Stimulated activated CD8-positive, alpha-beta memory T cell treated with anti-CD3 and anti-CD28 coated beads, Interleukin-7, amount 100 ng/mL, for 48 hours (primary cell): ENCODE measurements around the gene TIMM8B.
"Not testable (repeated sequence)": the region's sequence is repeated elsewhere in the genome, so short reads cannot be mapped to it uniquely, and the experiment has no call there.

Experiments used
- DNase-seq, 2 donors: peaks; one replicate each; pipeline ENCODE4 v3.0.0-alpha.2; 2020; ENCODE audit warnings: low read depth in 1 of 2; ENCODE audit errors: extremely low read depth in 1 of 2

TIMM8B gene

DNA sequence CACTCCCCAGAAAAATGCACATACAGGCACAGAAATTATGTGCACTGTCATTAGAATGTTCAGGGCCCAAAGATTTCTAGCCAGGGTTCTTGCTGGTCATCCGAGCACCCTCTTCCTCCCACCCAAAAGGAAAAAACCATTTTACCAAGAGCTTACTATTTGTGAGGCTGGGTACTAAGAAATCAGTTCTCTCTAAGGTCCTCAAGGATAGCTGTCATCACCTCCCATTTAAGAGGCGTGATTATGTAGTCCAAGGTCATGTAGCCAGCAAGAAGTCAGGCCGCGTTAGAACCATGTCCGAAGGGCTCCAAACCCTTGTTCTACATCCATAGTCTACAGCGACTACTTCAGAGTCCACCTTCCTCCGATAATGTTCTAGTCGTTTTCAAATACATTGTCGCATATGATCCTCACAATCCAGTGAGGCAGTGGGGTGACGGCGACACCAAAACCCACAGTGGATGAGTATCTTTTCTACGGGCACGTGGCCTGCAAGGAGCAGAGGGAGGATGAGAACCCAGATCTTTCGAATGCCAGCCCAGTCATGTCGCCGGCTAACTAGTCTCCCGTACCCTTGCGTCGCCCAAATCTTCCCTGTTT lies 634 bp downstream of the TIMM8B start:
- DNase-seq: peak in 1 of 2 donors; percentile 22

DNA sequence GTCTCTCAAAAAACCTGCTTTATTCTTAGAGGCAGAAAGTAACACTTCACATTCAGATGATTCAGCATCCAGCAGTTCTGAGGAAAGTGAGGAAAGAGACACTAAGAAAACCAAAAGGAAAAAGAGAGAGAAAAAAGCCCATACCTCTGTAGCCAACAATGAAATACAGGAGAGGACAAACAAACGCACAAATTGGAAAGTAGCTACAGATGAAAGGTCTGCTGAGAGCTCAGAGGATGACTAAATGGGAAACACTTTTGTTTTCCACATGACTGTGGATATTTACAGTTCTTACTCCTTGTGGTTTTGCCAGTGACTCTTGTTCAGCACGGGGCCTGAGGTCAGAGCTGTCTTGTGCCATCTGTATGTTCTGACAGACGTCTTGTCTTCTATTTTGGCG lies 3.8 kb downstream of the TIMM8B start:
- no peak for DNase-seq

DNA sequence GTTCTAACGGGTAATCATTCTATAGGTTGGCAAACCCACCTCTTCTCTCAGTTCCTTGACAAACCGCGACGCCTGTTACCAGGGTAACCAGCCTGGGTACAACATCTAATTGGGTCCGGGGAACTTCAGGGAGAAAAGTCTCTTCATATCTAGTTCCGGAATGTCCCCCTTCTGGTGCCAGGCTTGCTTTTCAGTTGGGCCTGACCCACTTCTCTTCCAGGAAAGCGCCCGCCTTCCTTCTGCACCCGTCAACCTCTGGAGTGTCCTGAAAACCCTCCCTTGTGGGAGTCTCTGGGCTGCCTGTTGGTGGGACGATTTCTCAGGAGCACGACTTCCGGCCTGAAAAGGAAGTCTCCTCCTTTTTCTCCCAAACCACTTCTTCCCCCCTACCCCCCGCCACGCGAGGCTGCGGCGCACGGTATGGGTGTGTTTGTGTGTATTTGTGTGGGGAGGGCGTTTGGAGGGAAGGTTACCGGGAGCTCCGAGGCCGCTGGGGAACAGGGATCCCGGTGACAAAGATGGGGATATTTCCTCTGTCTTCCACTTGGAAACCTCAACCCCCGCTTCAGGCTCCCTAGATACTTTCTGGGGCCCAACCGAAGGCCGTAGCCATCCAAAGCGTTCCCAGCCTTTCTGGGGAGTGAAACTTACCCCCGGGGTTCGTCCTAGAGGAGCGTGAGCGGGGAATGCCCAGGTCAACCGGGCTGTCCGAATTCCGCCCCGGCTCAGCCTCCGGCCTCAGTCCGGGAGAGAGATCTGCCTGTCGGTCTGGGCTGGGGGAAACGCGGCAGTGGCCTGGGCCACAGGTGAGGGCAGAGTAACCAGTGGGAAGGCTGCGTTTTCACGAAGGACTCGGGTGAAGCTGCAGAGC lies 12.4 kb downstream of the TIMM8B start, which contains the start of the genes NKAPD1 and PIH1D2:
Gene NKAPD1 (plus strand): TSS at position 359 of the 871 bp plus-strand sequence. CDS start 1,276 bp downstream, outside the sequence.
Gene PIH1D2 (minus strand): TSS at position 77 of the 871 bp plus-strand sequence. CDS start 843 bp downstream, outside the sequence.
- DNase-seq: peak; percentile 49 to 64

GRCh38 chr11:112062923-112063322 lies 23.6 kb downstream of the TIMM8B start:
- no peak for DNase-seq

DNA sequence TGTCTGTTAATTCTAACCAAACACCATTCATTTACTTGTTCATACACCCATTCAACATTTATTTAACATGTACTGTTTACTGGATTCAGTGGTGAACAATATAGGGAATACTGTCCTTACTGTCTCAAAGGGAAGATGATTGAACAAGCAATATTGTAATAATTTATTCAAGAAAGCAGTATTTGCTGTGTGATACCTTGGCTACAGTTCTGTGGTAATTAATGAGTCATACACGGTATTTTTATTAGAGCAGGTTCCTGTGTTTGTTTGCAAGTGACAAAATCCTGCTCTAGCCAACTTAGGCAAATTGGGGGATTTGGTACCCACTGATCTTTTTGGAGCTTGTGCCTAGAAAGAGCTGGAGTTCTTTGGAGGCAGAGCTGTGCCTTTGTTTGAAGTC lies 28.5 kb downstream of the TIMM8B start:
- DNase-seq: no peak

DNA sequence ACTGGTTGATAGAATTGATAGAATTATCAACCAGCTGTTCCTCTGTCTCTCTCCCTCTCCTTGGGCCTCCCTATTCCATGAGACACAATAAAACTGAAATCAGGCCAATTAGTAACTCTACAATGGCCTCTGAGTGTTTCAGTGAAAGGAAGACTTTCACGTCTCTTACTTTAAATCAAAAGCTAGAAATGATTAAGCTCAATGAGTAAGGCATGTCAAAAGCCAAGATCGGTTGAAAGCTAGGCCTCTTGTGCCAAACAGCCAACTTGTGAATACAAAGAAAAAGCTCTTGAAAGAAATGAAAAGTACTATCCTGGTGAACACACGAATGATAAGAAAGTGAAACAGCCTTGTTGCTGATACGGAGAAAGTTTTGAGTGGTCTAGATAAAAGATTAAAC lies 29.4 kb downstream of the TIMM8B start:
- DNase-seq: no peak

GRCh38 chr11:112051768-112052167 lies 34.8 kb downstream of the TIMM8B start:
- DNase-seq: no peak

- DNase-seq: no peak
Observed at GRCh38 chr11:112050721-112051120, 35.8 kb downstream of the TIMM8B start.

DNA sequence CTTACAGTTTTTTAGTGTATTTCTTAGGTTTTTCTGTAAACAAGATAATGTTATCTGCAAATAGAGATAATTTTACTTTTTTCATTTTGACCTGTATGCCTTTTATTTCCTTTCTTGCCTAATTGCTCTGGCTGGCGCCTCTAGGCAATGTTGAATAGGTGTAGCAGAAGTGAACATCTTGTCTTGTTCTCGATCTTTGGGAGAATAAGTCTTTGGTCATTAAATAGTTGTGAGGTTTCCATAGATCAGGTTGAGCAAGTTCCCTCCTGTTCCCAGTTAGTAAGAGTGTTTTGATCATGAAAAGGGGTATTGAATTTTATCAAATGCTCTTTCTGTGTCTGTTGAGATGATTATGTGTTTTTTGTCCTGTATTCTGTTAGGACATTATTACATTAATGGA lies 36.8 kb downstream of the TIMM8B start:
- no peak for DNase-seq

DNA sequence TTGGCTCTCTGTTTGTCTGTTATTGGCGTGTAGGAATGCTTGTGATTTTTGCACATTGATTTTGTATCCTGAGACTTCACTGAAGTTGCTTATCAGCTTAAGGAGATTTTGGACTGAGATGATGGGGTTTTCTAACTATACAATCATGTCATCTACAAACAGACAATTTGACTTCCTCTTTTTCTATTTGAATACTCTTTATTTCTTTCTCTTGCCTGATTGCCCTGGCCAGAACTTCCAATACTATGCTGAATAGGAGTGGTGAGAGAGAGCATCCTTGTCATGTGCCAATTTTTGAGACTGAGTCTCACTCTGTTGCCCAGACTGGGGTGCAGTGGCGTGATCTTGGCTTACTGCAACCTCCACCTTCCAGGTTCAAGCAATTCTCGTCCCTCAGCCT lies 38.3 kb downstream of the TIMM8B start:
- DNase-seq: not testable (repeated sequence)

DNA sequence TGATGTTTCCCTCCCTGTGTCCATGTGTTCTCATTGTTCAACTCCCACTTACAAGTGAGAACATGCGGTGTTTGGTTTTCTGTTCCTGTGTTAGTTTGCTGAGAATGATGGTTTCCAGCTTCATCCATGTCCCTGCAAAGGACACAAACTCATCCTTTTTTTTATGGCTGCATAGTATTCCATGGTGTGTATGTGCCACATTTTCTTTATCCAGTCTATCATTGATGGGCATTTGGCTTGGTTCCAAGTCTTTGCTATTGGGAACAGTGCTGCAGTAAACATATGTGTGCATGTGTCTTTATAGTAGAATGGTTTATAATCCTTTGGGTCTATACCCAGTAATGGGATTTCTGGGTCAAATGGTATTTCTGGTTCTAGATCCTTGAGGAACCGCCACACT lies 39.9 kb downstream of the TIMM8B start:
- not testable (repeated sequence) for DNase-seq

DNA sequence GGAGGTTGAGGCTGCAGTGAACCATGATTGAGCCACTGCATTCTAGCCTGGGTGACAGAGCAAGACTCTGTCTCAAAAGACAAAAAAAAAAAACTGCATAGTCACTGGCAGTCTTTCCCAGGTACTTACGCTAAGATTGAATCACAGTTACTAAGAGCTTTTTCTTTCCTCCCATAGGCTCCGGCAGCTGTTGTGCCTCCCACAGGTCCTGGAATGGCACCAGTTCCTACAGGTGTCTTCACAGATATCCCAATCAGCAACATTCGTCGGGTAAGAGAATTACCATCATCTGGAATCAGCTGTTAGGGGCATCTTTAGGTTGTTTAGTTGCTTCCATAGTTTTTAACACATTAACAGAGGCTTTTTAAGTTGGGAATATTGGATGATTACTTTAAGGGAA lies 41.6 kb downstream of the TIMM8B start:
- no peak for DNase-seq

- DNase-seq: no peak
Observed at GRCh38 chr11:112042961-112043304, 43.6 kb downstream of the TIMM8B start.

DNA sequence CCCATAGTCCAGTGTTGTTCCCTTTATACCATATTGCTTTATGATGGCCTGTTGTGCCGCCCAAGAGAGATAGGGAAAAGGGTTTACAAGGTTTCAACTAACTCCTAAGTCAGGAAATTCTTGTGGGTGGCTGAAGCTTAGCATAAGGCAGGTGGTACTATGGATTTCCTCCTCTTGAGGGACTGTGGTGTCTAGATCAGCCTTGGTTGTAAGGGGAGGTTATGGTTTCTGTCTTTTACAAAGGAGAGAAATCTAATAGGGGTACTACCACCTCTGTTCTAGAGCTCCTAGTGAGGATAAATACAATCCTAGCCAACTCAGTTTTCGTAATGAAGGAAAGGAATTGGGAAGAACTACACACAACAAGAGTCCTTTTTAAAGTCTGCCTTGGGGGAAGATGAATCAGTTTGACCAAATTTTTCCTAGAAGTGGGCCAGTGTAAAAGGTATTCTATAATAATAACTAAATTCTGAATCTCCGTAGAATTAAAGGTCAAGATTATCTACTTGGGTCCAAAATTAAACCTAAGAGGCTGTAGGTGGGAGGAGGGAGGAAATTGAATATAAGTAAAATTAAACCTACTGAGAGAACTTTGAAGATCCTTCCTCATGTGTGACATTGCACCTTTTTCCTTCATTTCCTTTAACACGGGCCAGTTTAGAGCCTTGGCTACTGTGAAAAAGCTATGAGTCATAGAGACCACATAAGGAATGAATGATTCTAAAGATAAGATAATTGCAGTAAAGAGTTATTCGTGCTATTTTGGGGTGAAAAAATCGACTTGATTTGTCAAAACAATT lies 44.2 kb downstream of the TIMM8B start:
- DNase-seq: no peak

- DNase-seq: no peak
Observed at GRCh38 chr11:112037527-112037926, 49.0 kb downstream of the TIMM8B start.
